ENCODE measurements around the gene PCDH9.

DNA sequence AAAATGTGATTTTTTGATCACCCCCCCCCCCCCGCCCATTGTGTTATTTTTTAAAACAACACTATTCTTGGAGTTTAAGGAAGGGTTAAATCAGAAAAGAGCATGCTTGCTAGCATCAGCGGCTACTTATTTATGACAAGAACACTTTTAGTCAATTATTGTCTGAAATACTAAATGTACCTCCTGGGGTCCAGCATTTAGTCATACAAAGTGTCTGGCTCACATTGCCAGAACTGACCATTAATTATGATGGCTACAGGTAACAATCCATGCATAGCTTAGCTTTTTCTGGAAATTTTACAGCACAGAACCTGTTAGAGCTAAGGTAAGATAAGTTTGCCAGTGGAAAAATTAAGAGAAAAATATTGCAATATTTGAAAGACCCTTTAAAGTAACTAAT is 90.1 kb downstream of the PCDH9 start:
- TF ChIP-seq, protein P1, sequence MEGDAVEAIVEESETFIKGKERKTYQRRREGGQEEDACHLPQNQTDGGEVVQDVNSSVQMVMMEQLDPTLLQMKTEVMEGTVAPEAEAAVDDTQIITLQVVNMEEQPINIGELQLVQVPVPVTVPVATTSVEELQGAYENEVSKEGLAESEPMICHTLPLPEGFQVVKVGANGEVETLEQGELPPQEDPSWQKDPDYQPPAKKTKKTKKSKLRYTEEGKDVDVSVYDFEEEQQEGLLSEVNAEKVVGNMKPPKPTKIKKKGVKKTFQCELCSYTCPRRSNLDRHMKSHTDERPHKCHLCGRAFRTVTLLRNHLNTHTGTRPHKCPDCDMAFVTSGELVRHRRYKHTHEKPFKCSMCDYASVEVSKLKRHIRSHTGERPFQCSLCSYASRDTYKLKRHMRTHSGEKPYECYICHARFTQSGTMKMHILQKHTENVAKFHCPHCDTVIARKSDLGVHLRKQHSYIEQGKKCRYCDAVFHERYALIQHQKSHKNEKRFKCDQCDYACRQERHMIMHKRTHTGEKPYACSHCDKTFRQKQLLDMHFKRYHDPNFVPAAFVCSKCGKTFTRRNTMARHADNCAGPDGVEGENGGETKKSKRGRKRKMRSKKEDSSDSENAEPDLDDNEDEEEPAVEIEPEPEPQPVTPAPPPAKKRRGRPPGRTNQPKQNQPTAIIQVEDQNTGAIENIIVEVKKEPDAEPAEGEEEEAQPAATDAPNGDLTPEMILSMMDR (conservative IDR thresholded peaks at IDR 0.05; ENCODE audit: low read depth, low read length) = no peak
- TF ChIP-seq MAFK (IDR thresholded peaks at IDR 0.05; ENCODE audit: low read depth, low read length) = no peak
- no peak for TF ChIP-seq POLR2A (IDR thresholded peaks at IDR 0.05; ENCODE audit: low read depth, low read length)
- TF ChIP-seq, protein P2, sequence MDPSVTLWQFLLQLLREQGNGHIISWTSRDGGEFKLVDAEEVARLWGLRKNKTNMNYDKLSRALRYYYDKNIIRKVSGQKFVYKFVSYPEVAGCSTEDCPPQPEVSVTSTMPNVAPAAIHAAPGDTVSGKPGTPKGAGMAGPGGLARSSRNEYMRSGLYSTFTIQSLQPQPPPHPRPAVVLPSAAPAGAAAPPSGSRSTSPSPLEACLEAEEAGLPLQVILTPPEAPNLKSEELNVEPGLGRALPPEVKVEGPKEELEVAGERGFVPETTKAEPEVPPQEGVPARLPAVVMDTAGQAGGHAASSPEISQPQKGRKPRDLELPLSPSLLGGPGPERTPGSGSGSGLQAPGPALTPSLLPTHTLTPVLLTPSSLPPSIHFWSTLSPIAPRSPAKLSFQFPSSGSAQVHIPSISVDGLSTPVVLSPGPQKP (IDR thresholded peaks at IDR 0.05; ENCODE audit: borderline replicate concordance, low read depth, low read length) = no peak
- no peak for TF ChIP-seq RFX5 (IDR thresholded peaks at IDR 0.05; ENCODE audit: low read depth, low read length)
- no peak for TF ChIP-seq RCOR1 (IDR thresholded peaks at IDR 0.05; ENCODE audit: insufficient replicate concordance, low read length)
- no peak for TF ChIP-seq FOS (IDR thresholded peaks at IDR 0.05; ENCODE audit: low read depth, low read length)
- no peak for TF ChIP-seq MXI1 (IDR thresholded peaks at IDR 0.05; ENCODE audit: borderline replicate concordance, low read depth, low read length)
- TF ChIP-seq RAD21 (IDR thresholded peaks at IDR 0.05; ENCODE audit: low read length) = no peak
- no peak for TF ChIP-seq CEBPB (IDR thresholded peaks at IDR 0.05; ENCODE audit: low read depth, low read length)
- no peak for TF ChIP-seq SMC3 (IDR thresholded peaks at IDR 0.05; ENCODE audit: low read depth, low read length)
- no peak for TF ChIP-seq BHLHE40 (IDR thresholded peaks at IDR 0.05; ENCODE audit: low read depth, low read length)
- TF ChIP-seq NFE2L2 (IDR thresholded peaks at IDR 0.05; ENCODE audit: low read depth, low read length) = no peak

All from IMR-90 (cell line).